NCI-H2107 (cell line): Measurements from ENCODE around the gene SLC35F1.
"Not testable (repeated sequence)": the region's sequence is repeated elsewhere in the genome, so short reads cannot be mapped to it uniquely, and the experiment has no call there.

Experiments used
- DNase-seq: peaks from one replicate; lab custom pipeline; 2025; lab: John Stamatoyannopoulos, UW

The SLC35F1 gene

DNA sequence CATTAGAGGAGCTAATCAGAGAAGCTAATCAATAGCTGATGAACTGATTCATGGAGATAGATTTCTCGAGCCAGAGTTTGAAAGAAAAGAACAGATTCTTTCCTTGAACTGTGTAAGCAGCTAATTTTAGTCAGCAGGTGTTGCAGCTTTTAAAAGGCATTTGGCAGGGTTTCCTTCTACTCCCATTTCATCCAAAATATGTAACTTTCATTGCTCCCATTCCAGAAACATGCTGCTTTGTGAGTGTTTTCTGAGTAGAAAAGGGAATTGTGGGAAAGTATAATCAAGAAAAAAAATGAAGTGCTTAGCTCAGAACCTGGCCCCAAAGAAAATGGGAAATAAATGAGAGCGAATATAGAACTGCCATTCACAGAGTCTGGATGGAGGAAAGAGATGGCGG, 20.8 kb downstream of the SLC35F1 start:
- no peak for DNase-seq

DNA sequence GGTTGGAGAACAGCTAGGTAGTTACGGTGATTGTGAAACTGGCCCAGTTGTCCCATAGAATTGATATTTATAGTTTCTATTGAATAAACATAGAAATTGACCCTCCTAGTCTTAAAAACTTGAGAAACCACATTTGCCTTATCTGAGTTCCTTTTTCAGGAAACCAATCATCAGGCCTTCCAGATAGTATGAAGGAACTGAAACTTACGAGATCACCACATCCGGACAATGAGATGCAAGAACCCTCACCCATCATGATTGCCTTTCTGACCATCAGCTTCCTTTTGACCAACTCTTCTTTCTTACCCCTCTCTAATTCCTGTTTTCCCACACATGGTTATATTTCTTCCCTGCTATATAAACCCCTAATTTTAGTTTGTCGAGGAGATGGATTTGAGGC, 21.8 kb downstream of the SLC35F1 start:
- no peak for DNase-seq

DNA sequence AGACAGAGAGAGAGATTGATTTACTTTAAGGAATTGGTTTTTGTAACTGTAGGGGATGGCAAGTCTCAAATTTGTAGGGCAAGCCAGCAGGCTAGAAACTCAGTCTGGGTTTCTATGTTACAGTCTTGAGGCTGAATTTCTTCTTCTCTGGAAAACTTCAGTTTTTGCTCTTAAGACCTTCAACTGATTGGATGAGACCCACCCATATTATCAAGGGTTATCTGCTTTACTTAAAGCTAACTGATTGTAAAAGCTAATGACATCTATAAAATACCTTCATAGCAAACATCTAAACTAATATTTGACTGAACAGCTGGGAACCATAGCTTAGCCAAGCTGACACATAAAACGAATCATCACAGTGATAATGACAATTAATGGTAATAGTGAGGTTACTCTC, 22.4 kb downstream of the SLC35F1 start:
- no peak for DNase-seq

DNA sequence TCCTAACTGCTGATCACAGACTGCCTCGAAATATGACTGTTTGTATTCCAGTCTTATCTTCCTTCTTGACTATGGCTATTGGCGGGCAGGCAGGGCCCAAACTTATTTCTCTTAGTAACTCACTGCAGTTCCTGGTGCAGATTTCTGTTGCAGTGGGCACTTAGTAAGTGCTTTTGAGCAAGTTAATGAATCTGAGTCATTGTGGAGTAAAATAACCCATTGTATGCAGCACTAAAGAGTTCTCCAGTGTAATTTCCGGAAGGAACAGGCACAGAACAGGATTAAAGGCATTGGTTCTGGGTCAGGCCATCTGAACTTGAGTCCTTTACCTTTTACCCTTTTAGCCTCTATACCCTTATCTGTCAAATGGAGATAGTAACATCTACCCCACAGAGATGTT, 23.6 kb downstream of the SLC35F1 start:
- DNase-seq: no peak

DNA sequence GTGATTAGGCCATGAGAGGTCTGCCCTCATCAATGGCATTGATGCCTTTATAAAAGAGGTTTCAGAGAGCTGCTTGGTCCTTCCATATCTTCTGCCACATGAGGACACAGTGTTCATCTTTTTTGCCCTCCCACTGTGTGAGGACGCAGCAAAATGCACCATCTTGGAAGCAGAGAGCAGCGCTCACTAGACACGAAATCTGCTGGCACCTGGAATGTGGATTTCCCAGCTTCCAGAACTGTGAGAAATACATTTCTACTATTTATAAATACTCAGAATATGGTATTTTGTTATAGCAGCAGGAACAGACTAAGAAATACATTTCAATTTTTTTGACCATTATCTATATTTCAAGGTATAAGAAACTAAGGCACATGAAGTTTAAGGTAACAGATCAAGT, 24.9 kb downstream of the SLC35F1 start:
- DNase-seq: no peak

DNA sequence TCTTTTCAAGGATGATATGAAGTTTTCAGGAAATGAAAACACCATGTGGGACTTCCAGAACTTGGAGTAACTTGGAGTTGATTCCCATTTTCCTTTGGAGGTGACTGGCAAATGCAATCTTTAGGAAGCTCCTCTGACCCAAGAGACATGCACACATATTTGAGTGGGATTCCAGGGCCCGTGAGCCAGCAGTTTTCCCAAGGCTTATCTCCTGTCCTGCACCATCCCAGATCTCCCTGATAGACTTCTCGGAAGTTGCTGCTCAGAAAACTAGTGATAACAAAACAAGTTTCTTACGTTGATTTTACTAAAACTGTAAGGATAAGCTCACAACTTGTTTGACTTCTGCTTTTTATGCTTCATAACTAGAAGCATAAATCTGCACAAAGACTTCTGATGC, 25.6 kb downstream of the SLC35F1 start:
- DNase-seq: no peak

DNA sequence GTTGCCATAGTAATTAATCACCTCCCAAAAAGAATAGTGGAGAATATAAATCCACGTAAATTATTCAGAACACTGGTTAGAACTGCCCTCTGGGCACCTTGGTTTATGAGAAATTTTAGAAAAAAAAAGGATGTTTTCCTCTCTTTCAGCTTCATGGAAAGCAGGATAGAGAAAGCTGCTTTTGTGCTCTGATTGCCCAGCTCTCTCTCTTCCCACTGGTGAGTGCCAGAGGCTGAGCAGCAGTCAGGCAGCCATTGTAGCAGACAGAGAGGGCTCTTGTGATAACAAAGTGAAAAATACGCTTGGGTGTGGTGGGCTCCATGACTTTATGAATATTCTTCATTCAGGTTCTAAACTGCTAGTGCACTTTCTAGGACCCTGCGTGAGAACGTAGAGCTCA, 26.4 kb downstream of the SLC35F1 start:
- DNase-seq: no peak

DNA sequence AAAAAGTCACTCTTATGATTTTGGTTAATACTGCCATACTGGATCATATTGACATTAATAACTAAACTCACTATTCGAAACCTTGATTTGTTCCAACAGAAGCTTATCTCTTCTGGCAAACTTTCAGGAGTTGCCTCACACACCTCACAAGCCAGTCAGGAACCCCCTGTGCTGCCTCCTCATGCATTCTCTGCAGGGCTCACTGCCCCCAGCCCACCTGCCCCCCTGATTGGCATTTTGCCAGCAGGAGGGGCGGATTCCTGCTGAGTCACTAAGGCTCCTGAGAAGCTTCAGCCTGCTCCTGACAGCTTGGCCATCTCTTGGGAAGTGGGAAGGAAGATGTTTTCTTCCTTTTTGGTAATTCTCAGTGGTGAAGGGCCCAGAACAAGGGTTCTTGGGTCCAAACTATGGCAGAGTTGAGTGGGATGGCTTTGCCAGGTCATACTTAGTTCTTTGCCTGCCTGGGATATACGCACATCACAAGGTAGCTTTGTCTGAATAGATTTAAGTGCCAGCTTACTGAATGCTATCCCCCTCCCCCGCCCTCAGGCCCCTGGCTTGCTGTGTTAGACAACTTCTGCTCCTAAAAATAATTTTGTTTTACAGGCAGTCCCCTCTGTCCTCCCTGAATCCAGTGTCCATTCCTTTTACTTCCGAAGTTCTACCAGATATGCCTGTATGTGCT, 31.4 kb downstream of the SLC35F1 start:
- no peak for DNase-seq

DNA sequence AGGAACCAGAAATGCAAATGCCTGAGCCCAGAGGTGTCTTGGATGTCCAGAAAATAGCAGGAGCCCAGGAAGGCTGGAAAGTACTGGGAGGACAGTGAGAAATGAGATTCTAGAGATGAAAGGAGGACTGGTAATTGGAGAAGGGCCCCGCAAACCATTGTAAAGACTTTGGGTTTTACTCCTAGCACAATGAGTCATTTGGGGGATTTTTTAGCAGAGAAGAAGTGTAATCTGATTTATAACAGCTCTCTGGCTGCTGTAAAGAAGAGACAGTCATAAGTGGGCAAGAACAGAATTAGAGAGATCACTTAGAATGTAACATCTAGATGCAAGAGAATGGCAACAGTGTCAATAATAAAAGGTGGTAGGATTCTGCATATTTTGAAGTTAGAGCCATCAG, 40.2 kb downstream of the SLC35F1 start:
- DNase-seq: no peak

DNA sequence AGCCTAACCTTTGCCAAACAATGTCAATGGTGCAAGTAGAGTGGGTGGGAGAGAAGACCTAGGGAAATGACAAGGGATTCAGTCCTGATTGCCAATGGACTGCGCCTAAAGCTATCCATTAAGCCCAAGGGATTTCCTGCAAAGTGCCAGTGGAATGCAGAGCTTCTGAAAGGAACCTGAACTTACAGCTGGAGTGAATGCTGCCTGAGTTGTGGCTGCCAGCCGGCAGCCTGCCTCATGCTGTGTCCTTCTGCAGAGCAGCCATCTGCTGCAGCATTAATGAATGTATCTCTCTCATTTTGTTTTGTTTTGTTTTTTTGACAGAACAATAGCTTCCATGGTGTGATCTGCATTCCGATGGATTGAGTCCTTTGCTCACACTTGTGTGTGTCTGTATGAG, 44.7 kb downstream of the SLC35F1 start:
- no peak for DNase-seq

DNA sequence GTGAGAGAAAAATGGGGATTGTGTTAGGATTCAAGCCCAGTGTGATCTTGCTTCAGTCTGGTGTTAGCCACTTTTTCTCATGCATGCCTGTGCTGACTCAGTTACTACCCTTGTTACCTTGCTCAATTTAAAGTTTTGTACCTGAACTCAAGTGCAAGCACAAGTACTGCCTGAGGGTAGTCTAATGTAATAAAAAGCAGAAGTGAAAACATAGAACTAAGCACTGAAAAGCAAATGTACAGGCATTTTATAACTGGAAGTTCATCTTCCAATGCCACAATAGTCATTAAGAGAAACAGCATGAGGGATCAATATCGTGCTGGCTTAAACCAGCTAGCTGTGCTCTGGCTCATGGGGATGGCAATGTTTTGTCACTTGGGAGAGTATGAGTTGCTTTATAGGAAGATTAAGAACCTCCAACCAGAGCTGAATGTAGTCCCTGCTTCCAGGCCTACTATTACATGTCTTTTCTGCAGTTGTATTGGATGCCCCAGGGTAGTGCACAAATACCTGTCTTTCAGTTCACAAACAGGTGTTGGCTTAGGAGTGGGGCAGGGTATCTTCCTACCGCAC, 48.7 kb downstream of the SLC35F1 start:
- no peak for DNase-seq

DNA sequence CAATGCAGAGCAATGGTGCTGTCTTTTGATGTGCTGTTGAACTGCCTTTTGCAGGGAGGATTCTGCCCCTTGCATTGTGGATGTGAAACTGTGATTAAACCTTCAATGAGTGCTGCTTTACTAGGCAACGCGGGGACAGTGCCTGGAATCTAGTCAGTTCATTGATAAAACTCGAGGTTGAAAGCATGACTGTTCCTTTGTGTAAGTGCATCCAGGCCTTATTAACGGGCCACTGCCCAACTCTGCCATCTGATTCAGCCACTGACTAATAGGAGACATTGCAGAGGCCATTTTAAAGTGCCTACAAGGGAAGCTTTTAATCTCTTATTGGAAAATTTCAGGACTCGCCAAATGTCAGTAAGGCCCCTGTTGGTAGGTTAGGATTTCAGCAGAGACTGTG, 49.3 kb downstream of the SLC35F1 start:
- no peak for DNase-seq

DNA sequence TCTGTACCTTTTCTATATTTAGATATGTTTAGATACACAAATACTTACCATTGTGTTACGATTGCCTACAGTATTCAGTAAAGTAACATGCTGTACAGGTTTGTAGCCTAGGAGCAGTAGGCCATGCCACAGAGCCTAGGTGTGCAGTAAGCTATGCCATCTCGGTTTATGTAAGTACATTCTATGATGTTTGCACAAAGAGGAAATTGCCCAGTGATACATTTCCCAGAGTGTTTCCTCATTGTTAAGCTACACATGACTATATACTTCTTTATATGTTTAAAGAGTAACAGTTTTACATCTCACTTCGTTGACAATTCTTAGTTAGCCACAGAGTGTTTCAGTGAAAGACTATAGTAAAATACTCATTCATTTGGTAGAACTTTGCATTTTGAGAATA, 51.5 kb downstream of the SLC35F1 start:
- DNase-seq: no peak

DNA sequence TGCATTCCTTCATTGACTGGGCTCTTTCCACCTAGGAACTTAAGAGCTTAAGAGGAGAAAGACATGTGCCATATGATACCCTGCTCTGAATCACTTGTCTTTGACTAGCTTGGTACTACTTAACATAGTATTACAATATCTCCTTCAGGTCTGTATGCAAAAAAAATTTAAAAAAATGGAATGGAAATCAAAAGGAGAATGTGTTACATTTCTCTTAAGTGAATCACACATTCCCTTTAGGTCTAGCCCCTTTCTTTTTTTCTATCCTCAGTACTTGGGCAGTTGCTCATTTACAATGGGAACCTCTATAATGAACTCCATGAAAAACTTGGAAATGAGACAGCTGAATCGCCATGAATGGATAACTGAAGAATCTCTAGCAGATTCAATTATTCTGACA, 53.8 kb downstream of the SLC35F1 start:
- DNase-seq: no peak

DNA sequence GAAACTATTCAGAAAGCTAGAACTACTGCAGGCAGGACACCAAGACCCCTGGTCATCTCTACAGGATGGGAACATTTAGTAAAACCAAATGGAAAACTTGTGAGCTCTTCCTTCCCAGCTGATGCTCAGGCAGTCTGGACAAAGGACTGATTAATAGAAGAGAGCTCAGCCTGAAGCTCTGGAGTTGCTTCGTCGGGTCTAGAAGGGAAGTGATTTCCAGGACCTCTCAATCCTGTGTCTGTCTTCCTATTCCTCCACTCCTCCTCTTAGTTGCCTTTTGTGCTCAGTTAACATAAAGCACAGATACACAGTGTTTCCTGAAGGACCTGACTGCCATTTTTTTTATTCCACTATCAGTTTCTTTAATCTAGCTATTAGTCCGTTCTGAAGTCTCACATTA, 54.2 kb downstream of the SLC35F1 start:
- no peak for DNase-seq

DNA sequence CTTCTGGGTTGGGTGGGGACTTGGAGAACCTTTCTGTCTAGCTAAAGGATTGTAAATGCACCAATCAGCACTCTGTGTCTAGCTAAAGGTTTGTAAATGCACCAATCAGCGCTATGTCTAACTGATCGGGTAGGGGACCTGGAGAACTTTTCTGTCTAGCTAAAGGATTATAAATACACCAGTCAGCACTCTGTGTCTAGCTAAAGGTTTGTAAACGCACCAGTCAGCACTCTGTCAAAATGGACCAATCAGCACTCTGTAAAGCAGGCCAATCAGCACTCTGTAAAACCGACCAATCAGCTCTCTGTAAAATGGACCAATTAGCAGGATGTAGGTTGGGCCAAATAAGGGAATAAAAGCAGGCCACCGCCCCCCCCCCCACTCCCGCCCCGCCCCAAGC, 58.7 kb downstream of the SLC35F1 start:
- DNase-seq: not testable (repeated sequence)

DNA sequence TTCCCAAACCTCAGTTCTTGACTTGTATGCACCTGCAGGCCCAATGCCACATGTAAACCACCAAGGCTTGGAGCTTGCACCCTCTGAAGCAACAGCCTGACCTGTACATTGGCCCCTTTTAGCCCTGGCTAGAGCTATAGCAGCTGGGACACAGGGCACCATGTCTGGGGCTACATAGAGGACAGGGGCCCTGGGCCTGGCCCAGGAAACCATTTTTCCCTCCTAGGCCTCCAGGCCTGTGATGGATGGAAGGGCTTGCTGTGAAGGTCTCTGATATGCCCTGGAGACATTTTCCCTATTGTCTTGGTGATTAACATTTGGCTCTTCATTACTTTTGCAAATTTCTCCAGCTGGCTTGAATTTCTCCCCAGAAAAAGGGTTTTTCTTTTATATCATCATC, 64.6 kb downstream of the SLC35F1 start:
- DNase-seq: no peak

DNA sequence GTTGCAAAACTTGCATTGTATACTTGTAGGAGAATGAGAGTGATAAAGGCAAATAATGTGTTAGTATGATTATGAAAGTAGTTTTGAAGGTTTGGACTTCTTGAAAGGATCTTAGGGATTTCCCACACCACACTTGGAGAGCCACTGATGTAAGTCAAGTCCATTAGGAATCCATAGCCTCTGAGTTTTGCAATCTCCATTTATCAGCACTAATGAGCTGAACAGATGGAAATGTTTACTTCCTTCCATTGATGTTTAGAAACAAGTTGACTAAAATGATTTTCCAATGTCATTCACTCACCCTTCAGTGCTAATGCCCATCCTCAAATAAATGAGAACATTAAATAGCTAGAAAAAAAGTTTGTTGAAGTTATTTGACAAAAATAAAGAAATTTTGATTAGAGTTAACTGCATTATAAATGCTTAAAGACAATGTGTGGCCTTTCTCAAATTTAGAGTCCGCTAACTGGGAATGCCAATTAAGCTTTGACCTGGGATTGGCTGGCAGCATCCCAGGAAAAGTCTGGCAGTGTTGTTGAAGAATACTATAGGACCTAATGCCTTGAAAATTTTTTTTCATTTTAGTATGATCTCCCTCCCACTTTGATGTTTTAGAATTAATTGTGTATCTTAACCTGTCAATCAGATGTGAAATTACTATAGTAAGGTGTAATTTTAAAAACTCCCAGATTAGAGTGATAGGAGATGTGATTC, 68.0 kb downstream of the SLC35F1 start:
- DNase-seq: no peak

DNA sequence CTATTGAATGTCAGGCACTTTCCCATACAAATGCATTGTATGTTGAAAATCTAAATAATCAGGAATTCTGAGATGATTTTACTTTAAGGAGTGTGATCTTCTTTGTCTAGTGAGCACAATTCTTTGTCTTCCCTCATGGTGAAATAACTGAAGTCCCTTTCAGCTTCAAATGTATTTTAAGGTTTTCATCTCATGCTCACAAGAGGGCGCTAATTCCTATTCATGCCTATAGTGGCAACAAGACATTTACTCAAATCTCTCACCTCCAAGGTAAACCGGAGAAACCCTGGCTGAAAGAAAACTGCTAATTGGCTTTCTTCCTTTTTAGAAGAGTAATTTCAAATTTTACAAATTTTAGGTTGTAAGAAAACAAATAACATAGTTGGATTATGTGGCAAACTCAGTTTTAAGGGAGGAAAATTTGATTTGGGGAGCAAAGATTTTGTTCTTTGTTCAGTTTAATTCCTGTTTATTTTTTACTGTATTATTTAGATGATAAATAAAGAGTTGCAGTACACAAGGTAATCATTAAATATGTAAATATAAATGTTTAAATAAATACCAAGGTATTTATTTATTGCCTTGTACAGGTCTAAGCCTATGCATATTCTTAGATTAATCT, 69.1 kb downstream of the SLC35F1 start:
- DNase-seq: peak; percentile 17

DNA sequence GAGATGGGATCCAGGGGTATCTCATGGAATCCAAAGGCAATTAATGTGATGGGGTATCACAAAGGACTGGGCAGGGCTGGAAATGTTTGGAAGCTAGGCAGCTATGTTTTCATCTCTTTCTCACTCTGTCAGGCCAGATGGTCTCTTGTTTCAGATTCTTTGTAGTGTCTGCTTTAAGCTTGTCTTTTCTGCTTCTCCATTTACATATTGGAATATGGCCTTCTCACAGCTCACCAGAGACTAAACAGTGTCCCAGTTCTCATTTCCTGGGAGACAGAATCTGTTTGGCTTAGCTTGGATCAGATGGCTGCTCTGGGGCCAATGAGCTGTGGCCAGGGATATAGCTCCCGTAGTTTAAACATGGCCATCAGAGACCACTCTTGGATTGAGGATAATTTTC, 78.9 kb downstream of the SLC35F1 start:
- no peak for DNase-seq

DNA sequence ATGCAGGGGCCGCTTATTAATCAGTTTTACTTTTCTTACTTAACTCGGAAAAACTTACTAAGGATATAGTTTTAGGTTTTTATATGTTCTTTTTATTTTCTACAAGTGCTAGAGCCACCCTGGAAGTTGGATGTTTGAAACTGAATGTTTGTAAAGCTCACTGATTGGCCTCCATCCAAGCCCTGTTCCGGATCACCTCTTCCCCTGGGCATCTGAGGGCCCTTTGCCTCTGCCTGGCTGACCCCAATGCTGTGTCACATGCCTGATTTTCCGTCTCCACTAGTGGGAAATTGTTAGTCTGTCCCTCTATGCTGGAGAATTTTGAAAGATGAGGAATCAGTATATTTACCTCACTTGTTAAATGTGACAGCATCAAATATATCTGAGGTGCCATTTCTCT, 79.3 kb downstream of the SLC35F1 start:
- no peak for DNase-seq

DNA sequence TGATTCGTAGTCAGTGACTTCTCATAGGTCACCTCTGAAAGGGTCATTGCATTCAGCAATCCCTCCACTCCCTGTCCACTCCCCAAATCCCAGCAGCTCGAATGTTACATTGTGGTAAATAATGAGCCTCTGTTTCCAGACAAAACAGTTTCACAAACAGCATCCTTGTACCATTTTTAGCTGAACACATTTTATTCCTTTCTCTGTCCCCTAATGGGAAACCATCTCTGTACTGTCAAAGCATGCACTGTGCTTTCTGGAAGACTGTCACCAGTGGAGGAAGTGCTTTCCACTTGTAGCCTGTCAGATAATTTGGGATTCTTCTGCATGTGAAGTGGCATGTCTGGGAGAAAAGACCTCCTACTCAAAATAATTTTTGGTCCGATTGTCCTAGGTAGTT, 82.0 kb downstream of the SLC35F1 start:
- DNase-seq: no peak

DNA sequence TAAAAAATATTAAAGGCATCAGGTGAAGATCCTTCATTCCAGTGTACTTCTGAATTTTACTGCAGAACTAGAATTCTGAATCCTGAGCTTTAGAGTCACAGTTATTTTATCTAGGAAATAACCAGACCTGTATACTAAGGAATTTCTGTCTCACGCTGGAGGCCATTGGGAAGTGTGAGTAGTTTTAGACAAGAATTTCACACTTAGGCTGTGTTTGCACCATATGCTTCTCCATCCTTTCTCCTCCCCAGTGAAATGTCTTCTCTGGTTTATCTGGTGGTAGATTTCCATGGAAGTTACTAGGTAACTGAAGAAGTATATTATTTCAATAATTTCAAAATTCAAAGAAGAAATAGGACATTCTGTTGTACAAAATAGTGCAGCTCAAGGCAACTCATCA, 83.1 kb downstream of the SLC35F1 start:
- no peak for DNase-seq
